ENCODE data around the gene HAUS5. TPM values are rescaled to one million over a fixed set of nuclear protein-coding genes. Genes with fewer than 3 reads are reported as not detected.

HAUS5 gene
- total and polyA plus RNA-seq, 2 donors (not counting 1 experiment from before 2014, with no cell fraction given), result 32.2 to 42.8 TPM

- Histone ChIP-seq H3K36me3 (replicated peaks in 1 of 2; ENCODE audit: control extremely low read depth in 1 of 2, control insufficient read depth in 1 of 2, extremely low read depth in 1 of 2, insufficient read depth in 2 of 2, low read length in 1 of 2) (no peaks in the 10 kb centered on the region), H3K27me3 (replicated peaks in 1 of 4; ENCODE audit: control extremely low read depth in 1 of 4, control insufficient read depth in 3 of 4, insufficient read depth in 4 of 4, low read length in 3 of 4) (peaks cover 0 to 37% (median 13%) of the 10 kb centered on the region in 4 experiments), H3K9ac (ENCODE audit: low read length) (peak overlapping the region; percentile 55), H3K4me2 (replicated peaks; ENCODE audit: low read depth, low read length, poor library complexity, severe bottlenecking) (peak overlapping the region; percentile 78), H3K27ac (ENCODE audit: low read length in 2 of 2) (no peak overlapping the region), H3K79me2 (ENCODE audit: control insufficient read depth, insufficient read depth, low read length) (no peaks in the 10 kb centered on the region), H3K9me3 (ENCODE audit: control extremely low read depth in 1 of 3, control insufficient read depth in 2 of 3, insufficient read depth in 1 of 3, low read length in 2 of 3) (peaks cover 0 to 11% (median 0%) of the 10 kb centered on the region in 3 donors), H3K4me3 (ENCODE audit: control extremely low read depth in 1 of 5, extremely low read depth in 1 of 5, insufficient read depth in 1 of 5, low read depth in 2 of 5, low read length in 4 of 5) (peak overlapping the region in 4 of 5 experiments; percentile 38 to 63 (median 44)), H4K20me1 (ENCODE audit: control insufficient read depth, insufficient read depth, low read length, poor library complexity, severe bottlenecking) (no peaks in the 10 kb centered on the region), H2AFZ (ENCODE audit: insufficient read depth, low read depth, low read length, poor library complexity, severe bottlenecking) (peak overlapping the region; percentile 85), H3K4me1 (ENCODE audit: control insufficient read depth in 2 of 2, insufficient read depth in 2 of 2, low read length in 2 of 2) (peaks cover 8 to 9% of the 10 kb centered on the region in 2 donors)
- H3K27ac Mint-ChIP-seq, result no peak overlapping the region
- WGBS (ENCODE audit: insufficient coverage), result 6% methylated on average over 36 of the region's 39 CpGs
- intact Hi-C loops (cut with micrococcal nuclease), result no loop called here
- H3K9me3 Mint-ChIP-seq (ENCODE audit: insufficient read depth), result no peaks in the 10 kb centered on the region
- peak; percentile 39 for DNase-seq
- CTCF ChIA-PET, result interaction anchor here (0.8 kb wide), 1 partner anchor 25 kb away, joined by 3 read pairs; the partner anchor contains the start of gene COX6B1
- no peak for TF ChIP-seq CTCF (IDR thresholded peaks at IDR 0.05)
- TF ChIP-seq EZH2 (IDR thresholded peaks at IDR 0.05; ENCODE audit: borderline replicate concordance, insufficient read depth, low read depth, low read length, poor library complexity, severe bottlenecking), result no peak
- peaks cover 7% of the 10 kb centered on the region for H3K4me1 Mint-ChIP-seq
- peak; percentile 66 for ATAC-seq (ENCODE audit: low read depth)
- H3K27me3 Mint-ChIP-seq, result peaks cover 30% of the 10 kb centered on the region
- POLR2A ChIA-PET, result no interaction called here
- peak overlapping the region; percentile 81 for H3K4me3 Mint-ChIP-seq
These were observed 60.7 kb downstream of the HAUS5 start for GRCh38 chr19:35673121-35673804.

Other genes with a start within 250 kb of the HAUS5 start
- gene GPR42, start 241.7 kb upstream of the HAUS5 start, total RNA-seq, result not detected in 2 replicates
- 0.10 and 3.5 TPM in 2 replicates for gene GPR42, start 241.7 kb upstream of the HAUS5 start, polyA plus RNA-seq
- 0.15 TPM in 1 of 2 replicates, not detected in the other for gene FFAR2, start 164.5 kb upstream of the HAUS5 start, total RNA-seq
- gene FFAR2, start 164.5 kb upstream of the HAUS5 start, polyA plus RNA-seq, result 0.26 and 0.31 TPM in 2 replicates
- not detected in 2 replicates for gene KRTDAP, start 122.3 kb upstream of the HAUS5 start, total RNA-seq
- gene KRTDAP, start 122.3 kb upstream of the HAUS5 start, polyA plus RNA-seq, result not detected in 2 replicates
- 1.8 and 4.5 TPM in 2 replicates for gene DMKN, start 99.1 kb upstream of the HAUS5 start, total RNA-seq
- gene DMKN, start 99.1 kb upstream of the HAUS5 start, polyA plus RNA-seq, result 0.58 and 1.6 TPM in 2 replicates
- not detected in 2 replicates for gene SBSN, start 84.4 kb upstream of the HAUS5 start, total RNA-seq
- gene SBSN, start 84.4 kb upstream of the HAUS5 start, polyA plus RNA-seq, result not detected in 2 replicates
- not detected in 2 replicates for gene GAPDHS, start 79.3 kb upstream of the HAUS5 start, total RNA-seq
- gene GAPDHS, start 79.3 kb upstream of the HAUS5 start, polyA plus RNA-seq, result not detected in 2 replicates
- 39.8 and 41.6 TPM in 2 replicates for gene TMEM147, start 67.1 kb upstream of the HAUS5 start, total RNA-seq
- 61.6 and 68.9 TPM in 2 replicates for gene TMEM147, start 67.1 kb upstream of the HAUS5 start, polyA plus RNA-seq
- gene ATP4A, start 49.1 kb upstream of the HAUS5 start, total RNA-seq, result not detected in 2 replicates
- not detected in 2 replicates for gene ATP4A, start 49.1 kb upstream of the HAUS5 start, polyA plus RNA-seq
- not detected in 2 replicates for gene PMIS2, start 26.6 kb upstream of the HAUS5 start, total RNA-seq
- not detected in 2 replicates for gene PMIS2, start 26.6 kb upstream of the HAUS5 start, polyA plus RNA-seq
- 52.0 and 52.7 TPM in 2 replicates for gene RBM42, start 16.3 kb downstream of the HAUS5 start, total RNA-seq
- gene RBM42, start 16.3 kb downstream of the HAUS5 start, polyA plus RNA-seq, result 42.1 and 42.9 TPM in 2 replicates
- 0.42 and 1.3 TPM in 2 replicates for gene ETV2, start 29.0 kb downstream of the HAUS5 start, total RNA-seq
- gene ETV2, start 29.0 kb downstream of the HAUS5 start, polyA plus RNA-seq, result 0.20 and 0.49 TPM in 2 replicates
- 214 and 215 TPM in 2 replicates for gene COX6B1, start 35.6 kb downstream of the HAUS5 start, total RNA-seq
- 202 and 387 TPM in 2 replicates for gene COX6B1, start 35.6 kb downstream of the HAUS5 start, polyA plus RNA-seq
- not detected in 2 replicates for gene UPK1A, start 53.8 kb downstream of the HAUS5 start, total RNA-seq
- gene UPK1A, start 53.8 kb downstream of the HAUS5 start, polyA plus RNA-seq, result 0.16 and 0.17 TPM in 2 replicates
- 28.1 and 30.9 TPM in 2 replicates for gene ZBTB32, start 91.8 kb downstream of the HAUS5 start, total RNA-seq
- gene ZBTB32, start 91.8 kb downstream of the HAUS5 start, polyA plus RNA-seq, result 8.5 and 18.9 TPM in 2 replicates
- gene KMT2B, start 105.3 kb downstream of the HAUS5 start, total RNA-seq, result 84.5 and 85.6 TPM in 2 replicates
- 96.9 and 106 TPM in 2 replicates for gene KMT2B, start 105.3 kb downstream of the HAUS5 start, polyA plus RNA-seq
- 245 and 248 TPM in 2 replicates for gene IGFLR1, start 129.7 kb downstream of the HAUS5 start, total RNA-seq
- 110 and 130 TPM in 2 replicates for gene IGFLR1, start 129.7 kb downstream of the HAUS5 start, polyA plus RNA-seq
- 62.1 and 62.7 TPM in 2 replicates for gene U2AF1L4, start 132.7 kb downstream of the HAUS5 start, total RNA-seq
- gene U2AF1L4, start 132.7 kb downstream of the HAUS5 start, polyA plus RNA-seq, result 89.7 and 170 TPM in 2 replicates
- 29.1 and 36.4 TPM in 2 replicates for gene PSENEN, start 132.9 kb downstream of the HAUS5 start, total RNA-seq
- gene PSENEN, start 132.9 kb downstream of the HAUS5 start, polyA plus RNA-seq, result 11.7 and 17.7 TPM in 2 replicates
- gene LIN37, start 135.8 kb downstream of the HAUS5 start, total RNA-seq, result 22.3 and 22.8 TPM in 2 replicates
- gene LIN37, start 135.8 kb downstream of the HAUS5 start, polyA plus RNA-seq, result 64.1 and 76.1 TPM in 2 replicates
- not detected in 2 replicates for gene HSPB6, start 144.3 kb downstream of the HAUS5 start, total RNA-seq
- not detected in 2 replicates for gene HSPB6, start 144.3 kb downstream of the HAUS5 start, polyA plus RNA-seq
- gene PROSER3, start 145.4 kb downstream of the HAUS5 start, total RNA-seq, result 61.0 and 65.6 TPM in 2 replicates
- gene PROSER3, start 145.4 kb downstream of the HAUS5 start, polyA plus RNA-seq, result 26.0 and 30.7 TPM in 2 replicates
- gene ARHGAP33, start 162.8 kb downstream of the HAUS5 start, total RNA-seq, result 18.2 and 21.6 TPM in 2 replicates
- gene ARHGAP33, start 162.8 kb downstream of the HAUS5 start, polyA plus RNA-seq, result 27.8 and 28.7 TPM in 2 replicates
- gene PRODH2, start 200.1 kb downstream of the HAUS5 start, total RNA-seq, result not detected in 2 replicates
- gene PRODH2, start 200.1 kb downstream of the HAUS5 start, polyA plus RNA-seq, result not detected in 2 replicates
- not detected in 2 replicates for gene NPHS1, start 239.8 kb downstream of the HAUS5 start, total RNA-seq
- not detected in 2 replicates for gene NPHS1, start 239.8 kb downstream of the HAUS5 start, polyA plus RNA-seq
- gene KIRREL2, start 244.2 kb downstream of the HAUS5 start, total RNA-seq, result not detected in 2 replicates
- not detected in 2 replicates for gene KIRREL2, start 244.2 kb downstream of the HAUS5 start, polyA plus RNA-seq

Data from B cell (primary cell).